ENCODE results near the gene SDHAF4.
"Not testable (repeated sequence)": the region's sequence is repeated elsewhere in the genome, so short reads cannot be mapped to it uniquely, and the experiment has no call there.

SDHAF4 gene

GRCh38 chr6:70586114-70586513 is 19.4 kb downstream of the SDHAF4 start:
- no peaks in the 10 kb centered on the region for H3K27me3 ChIP-seq (ENCODE audit: control insufficient read depth in 2 of 2, insufficient read depth in 2 of 2, low read length in 2 of 2)
- H3K27ac ChIP-seq (ENCODE audit: low read depth in 2 of 2, low read length in 2 of 2): no peak overlapping the region
- H3K4me1 ChIP-seq (ENCODE audit: control insufficient read depth in 2 of 2, insufficient read depth in 2 of 2, low read length in 2 of 2): no peaks in the 10 kb centered on the region
- no peak overlapping the region for H3K4me3 ChIP-seq (ENCODE audit: low read length in 2 of 2)
- no peaks in the 10 kb centered on the region for H3K9me3 ChIP-seq (ENCODE audit: control insufficient read depth in 2 of 2, low read length in 2 of 2)
- peaks cover 0 to 20% of the 10 kb centered on the region in 2 donors for H3K36me3 ChIP-seq (ENCODE audit: control insufficient read depth in 2 of 2, insufficient read depth in 2 of 2, low read length in 2 of 2)
- no peak overlapping the region for H3K9ac ChIP-seq (ENCODE audit: low read depth in 1 of 2, low read length in 2 of 2)

- Histone ChIP-seq H3K9ac (ENCODE audit: low read depth in 1 of 2, low read length in 2 of 2) (no peak overlapping the region), H3K36me3 (ENCODE audit: control insufficient read depth in 2 of 2, insufficient read depth in 2 of 2, low read length in 2 of 2) (peaks cover 0 to 6% of the 10 kb centered on the region in 2 donors), H3K27me3 (ENCODE audit: control insufficient read depth in 2 of 2, insufficient read depth in 2 of 2, low read length in 2 of 2) (no peaks in the 10 kb centered on the region), H3K9me3 (ENCODE audit: control insufficient read depth in 2 of 2, low read length in 2 of 2) (no peaks in the 10 kb centered on the region), H3K4me3 (ENCODE audit: low read length in 2 of 2) (no peak overlapping the region), H3K27ac (ENCODE audit: low read depth in 2 of 2, low read length in 2 of 2) (no peak overlapping the region), H3K4me1 (ENCODE audit: control insufficient read depth in 2 of 2, insufficient read depth in 2 of 2, low read length in 2 of 2) (no peaks in the 10 kb centered on the region)
These were observed 23.7 kb downstream of the SDHAF4 start for GRCh38 chr6:70590400-70590799.

- H3K36me3 ChIP-seq (ENCODE audit: control insufficient read depth in 2 of 2, insufficient read depth in 2 of 2, low read length in 2 of 2): peaks cover 0 to 5% of the 10 kb centered on the region in 2 donors
- no peak overlapping the region for H3K9ac ChIP-seq (ENCODE audit: low read depth in 1 of 2, low read length in 2 of 2)
- no peaks in the 10 kb centered on the region for H3K27me3 ChIP-seq (ENCODE audit: control insufficient read depth in 2 of 2, insufficient read depth in 2 of 2, low read length in 2 of 2)
- no peaks in the 10 kb centered on the region for H3K4me1 ChIP-seq (ENCODE audit: control insufficient read depth in 2 of 2, insufficient read depth in 2 of 2, low read length in 2 of 2)
- no peak overlapping the region for H3K4me3 ChIP-seq (ENCODE audit: low read length in 2 of 2)
- H3K27ac ChIP-seq (ENCODE audit: low read depth in 2 of 2, low read length in 2 of 2): no peak overlapping the region
- no peaks in the 10 kb centered on the region for H3K9me3 ChIP-seq (ENCODE audit: control insufficient read depth in 2 of 2, low read length in 2 of 2)
These were observed 25.8 kb downstream of the SDHAF4 start for GRCh38 chr6:70592391-70593117.

GRCh38 chr6:70593118-70593486 is 26.4 kb downstream of the SDHAF4 start:
- no peaks in the 10 kb centered on the region for H3K27me3 ChIP-seq (ENCODE audit: control insufficient read depth in 2 of 2, insufficient read depth in 2 of 2, low read length in 2 of 2)
- H3K9ac ChIP-seq (ENCODE audit: low read depth in 1 of 2, low read length in 2 of 2): no peak overlapping the region
- no peaks in the 10 kb centered on the region for H3K4me1 ChIP-seq (ENCODE audit: control insufficient read depth in 2 of 2, insufficient read depth in 2 of 2, low read length in 2 of 2)
- no peak overlapping the region for H3K27ac ChIP-seq (ENCODE audit: low read depth in 2 of 2, low read length in 2 of 2)
- H3K4me3 ChIP-seq (ENCODE audit: low read length in 2 of 2): no peak overlapping the region
- peaks cover 0 to 5% of the 10 kb centered on the region in 2 donors for H3K36me3 ChIP-seq (ENCODE audit: control insufficient read depth in 2 of 2, insufficient read depth in 2 of 2, low read length in 2 of 2)
- H3K9me3 ChIP-seq (ENCODE audit: control insufficient read depth in 2 of 2, low read length in 2 of 2): no peaks in the 10 kb centered on the region

- Histone ChIP-seq H3K27ac (ENCODE audit: low read depth in 2 of 2, low read length in 2 of 2) (no peak overlapping the region), H3K36me3 (ENCODE audit: control insufficient read depth in 2 of 2, insufficient read depth in 2 of 2, low read length in 2 of 2) (no peaks in the 10 kb centered on the region), H3K9ac (ENCODE audit: low read depth in 1 of 2, low read length in 2 of 2) (no peak overlapping the region), H3K4me1 (ENCODE audit: control insufficient read depth in 2 of 2, insufficient read depth in 2 of 2, low read length in 2 of 2) (no peaks in the 10 kb centered on the region), H3K4me3 (ENCODE audit: low read length in 2 of 2) (no peak overlapping the region), H3K27me3 (ENCODE audit: control insufficient read depth in 2 of 2, insufficient read depth in 2 of 2, low read length in 2 of 2) (no peaks in the 10 kb centered on the region), H3K9me3 (ENCODE audit: control insufficient read depth in 2 of 2, low read length in 2 of 2) (no peaks in the 10 kb centered on the region)
These were observed 32.5 kb downstream of the SDHAF4 start for GRCh38 chr6:70599187-70599586.

GRCh38 chr6:70601014-70601413 is 34.3 kb downstream of the SDHAF4 start:
- Histone ChIP-seq H3K9me3 (ENCODE audit: control insufficient read depth in 2 of 2, low read length in 2 of 2) (no peaks in the 10 kb centered on the region), H3K9ac (ENCODE audit: low read depth in 1 of 2, low read length in 2 of 2) (no peak overlapping the region), H3K36me3 (ENCODE audit: control insufficient read depth in 2 of 2, insufficient read depth in 2 of 2, low read length in 2 of 2) (no peaks in the 10 kb centered on the region), H3K4me3 (ENCODE audit: low read length in 2 of 2) (no peak overlapping the region), H3K27ac (ENCODE audit: low read depth in 2 of 2, low read length in 2 of 2) (no peak overlapping the region), H3K27me3 (ENCODE audit: control insufficient read depth in 2 of 2, insufficient read depth in 2 of 2, low read length in 2 of 2) (no peaks in the 10 kb centered on the region), H3K4me1 (ENCODE audit: control insufficient read depth in 2 of 2, insufficient read depth in 2 of 2, low read length in 2 of 2) (no peaks in the 10 kb centered on the region)

GRCh38 chr6:70604254-70604653 is 37.5 kb downstream of the SDHAF4 start:
- no peaks in the 10 kb centered on the region for H3K36me3 ChIP-seq (ENCODE audit: control insufficient read depth in 2 of 2, insufficient read depth in 2 of 2, low read length in 2 of 2)

GRCh38 chr6:70607371-70607770 is 40.6 kb downstream of the SDHAF4 start:
- not testable (repeated sequence) for H3K27ac ChIP-seq (ENCODE audit: low read depth in 2 of 2, low read length in 2 of 2); H3K9ac ChIP-seq (ENCODE audit: low read depth in 1 of 2, low read length in 2 of 2); H3K4me1 ChIP-seq (ENCODE audit: control insufficient read depth in 2 of 2, insufficient read depth in 2 of 2, low read length in 2 of 2); H3K27me3 ChIP-seq (ENCODE audit: control insufficient read depth in 2 of 2, insufficient read depth in 2 of 2, low read length in 2 of 2); H3K4me3 ChIP-seq (ENCODE audit: low read length in 2 of 2); H3K9me3 ChIP-seq (ENCODE audit: control insufficient read depth in 2 of 2, low read length in 2 of 2); H3K36me3 ChIP-seq (ENCODE audit: control insufficient read depth in 2 of 2, insufficient read depth in 2 of 2, low read length in 2 of 2)

More at GRCh38 chr6:70604254-70604653, 37.5 kb downstream of the SDHAF4 start:
- H3K9me3 ChIP-seq (ENCODE audit: control insufficient read depth in 2 of 2, low read length in 2 of 2): no peaks in the 10 kb centered on the region
- no peak overlapping the region for H3K4me3 ChIP-seq (ENCODE audit: low read length in 2 of 2)
- H3K9ac ChIP-seq (ENCODE audit: low read depth in 1 of 2, low read length in 2 of 2): no peak overlapping the region
- no peaks in the 10 kb centered on the region for H3K4me1 ChIP-seq (ENCODE audit: control insufficient read depth in 2 of 2, insufficient read depth in 2 of 2, low read length in 2 of 2)
- no peaks in the 10 kb centered on the region for H3K27me3 ChIP-seq (ENCODE audit: control insufficient read depth in 2 of 2, insufficient read depth in 2 of 2, low read length in 2 of 2)
- H3K27ac ChIP-seq (ENCODE audit: low read depth in 2 of 2, low read length in 2 of 2): no peak overlapping the region

GRCh38 chr6:70609181-70609580 is 42.5 kb downstream of the SDHAF4 start:
- not testable (repeated sequence) for H3K4me3 ChIP-seq (ENCODE audit: low read length in 2 of 2); H3K9me3 ChIP-seq (ENCODE audit: control insufficient read depth in 2 of 2, low read length in 2 of 2); H3K9ac ChIP-seq (ENCODE audit: low read depth in 1 of 2, low read length in 2 of 2); H3K27ac ChIP-seq (ENCODE audit: low read depth in 2 of 2, low read length in 2 of 2); H3K36me3 ChIP-seq (ENCODE audit: control insufficient read depth in 2 of 2, insufficient read depth in 2 of 2, low read length in 2 of 2); H3K4me1 ChIP-seq (ENCODE audit: control insufficient read depth in 2 of 2, insufficient read depth in 2 of 2, low read length in 2 of 2); H3K27me3 ChIP-seq (ENCODE audit: control insufficient read depth in 2 of 2, insufficient read depth in 2 of 2, low read length in 2 of 2)

- no peaks in the 10 kb centered on the region for H3K27me3 ChIP-seq (ENCODE audit: control insufficient read depth in 2 of 2, insufficient read depth in 2 of 2, low read length in 2 of 2)
- H3K4me3 ChIP-seq (ENCODE audit: low read length in 2 of 2): no peak overlapping the region
- H3K36me3 ChIP-seq (ENCODE audit: control insufficient read depth in 2 of 2, insufficient read depth in 2 of 2, low read length in 2 of 2): no peaks in the 10 kb centered on the region
- no peak overlapping the region for H3K27ac ChIP-seq (ENCODE audit: low read depth in 2 of 2, low read length in 2 of 2)
- H3K9ac ChIP-seq (ENCODE audit: low read depth in 1 of 2, low read length in 2 of 2): no peak overlapping the region
- no peaks in the 10 kb centered on the region for H3K9me3 ChIP-seq (ENCODE audit: control insufficient read depth in 2 of 2, low read length in 2 of 2)
- H3K4me1 ChIP-seq (ENCODE audit: control insufficient read depth in 2 of 2, insufficient read depth in 2 of 2, low read length in 2 of 2): no peaks in the 10 kb centered on the region
These were observed 50.1 kb downstream of the SDHAF4 start for GRCh38 chr6:70616728-70617260.

All from mucosa of rectum (tissue), 2 donors.